Osteoblast (primary cell): ENCODE measurements around the gene TINCR. TPM values are rescaled to one million over a fixed set of nuclear protein-coding genes. Genes with fewer than 3 reads are reported as not detected.
"Not testable (repeated sequence)": the region's sequence is repeated elsewhere in the genome, so short reads cannot be mapped to it uniquely, and the experiment has no call there.

Source experiments
- DNase-seq: peaks from one replicate; pipeline ENCODE4 v3.0.0; 2011; ENCODE audit warnings: low spot score, mixed read lengths; ENCODE audit not compliant: insufficient read length; ENCODE audit errors: missing footprints
- H2AFZ ChIP-seq: 2 replicates; pipeline ENCODE4 v1.6.0; 2011; ENCODE audit warnings: mild to moderate bottlenecking, low read length
- H3K27ac ChIP-seq: 2 replicates; pipeline ENCODE4 v1.5.1; 2011; ENCODE audit warnings: mild to moderate bottlenecking, low read depth, low read length, moderate library complexity
- H3K27me3 ChIP-seq: 2 replicates; pipeline ENCODE4 v1.6.0; 2012; ENCODE audit warnings: mild to moderate bottlenecking, control low read depth, inconsistent platforms, low read length, moderate library complexity; ENCODE audit not compliant: insufficient read depth
- H3K36me3 ChIP-seq: 2 replicates; pipeline ENCODE4 v1.5.1; 2011; ENCODE audit warnings: mild to moderate bottlenecking, low read length, control low read depth, moderate library complexity; ENCODE audit not compliant: insufficient read depth
- H3K4me1 ChIP-seq: 2 replicates; pipeline ENCODE4 v1.5.1; 2011; ENCODE audit warnings: mild to moderate bottlenecking, low read length, control low read depth, moderate library complexity; ENCODE audit not compliant: insufficient read depth
- H3K4me2 ChIP-seq: 2 replicates; pipeline ENCODE4 v1.6.0; 2011; ENCODE audit warnings: mild to moderate bottlenecking, low read length; ENCODE audit not compliant: insufficient read depth
- H3K4me3 ChIP-seq: fragments of 200-600 bp; sonication (generic); 3 replicates; pipeline ENCODE4 v1.5.1; 2012; ENCODE audit warnings: mild to moderate bottlenecking, low read length, inconsistent platforms; ENCODE audit not compliant: insufficient read depth
- H3K79me2 ChIP-seq: 2 replicates; pipeline ENCODE4 v1.6.0; 2012; ENCODE audit warnings: mild to moderate bottlenecking, low read length, control low read depth, inconsistent platforms; ENCODE audit not compliant: insufficient read depth
- H3K9me3 ChIP-seq: 2 replicates; pipeline ENCODE4 v1.5.1; 2011; ENCODE audit warnings: low read depth, low read length, control low read depth
- H4K20me1 ChIP-seq: 2 replicates; pipeline ENCODE4 v1.6.0; 2012; ENCODE audit warnings: mild to moderate bottlenecking, low read length, control low read depth; ENCODE audit not compliant: insufficient read depth
- CTCF ChIP-seq: IDR thresholded peaks from 2 replicates; pipeline ENCODE4 v1.5.1; 2011; ENCODE audit warnings: mild to moderate bottlenecking, low read depth, low read length, moderate library complexity; ENCODE audit errors: extremely low read depth
- total RNA-seq: library from RNA; depleted of rRNA; stranded (reverse); fragments of >200 nt; gene quantifications from 2 replicates; pipeline ENCODE4 v1.2.3, GENCODE V29; 2012

Gene TINCR
- total RNA-seq, 1 donor: 0.36 TPM

GRCh38 chr19:5537870-5538269 is 29.9 kb downstream of the TINCR start:
- Histone ChIP-seq H3K9me3 (peaks cover 7% of the 10 kb centered on the region), H3K79me2 (no peaks in the 10 kb centered on the region), H3K36me3 (no peaks in the 10 kb centered on the region), H3K4me2 (no peak overlapping the region), H3K4me3 (no peak overlapping the region), H4K20me1 (no peaks in the 10 kb centered on the region), H3K4me1 (no peaks in the 10 kb centered on the region), H3K27ac (no peak overlapping the region), H3K27me3 (peaks cover 4% of the 10 kb centered on the region), H2AFZ (no peak overlapping the region)
- no peak for TF ChIP-seq CTCF
- DNase-seq: peak; percentile 45

GRCh38 chr19:5536982-5537579 is 30.7 kb downstream of the TINCR start:
- not testable (repeated sequence) for H3K4me2 ChIP-seq, H3K27ac ChIP-seq, H4K20me1 ChIP-seq, H3K79me2 ChIP-seq, H3K36me3 ChIP-seq, DNase-seq, H3K9me3 ChIP-seq, H3K4me1 ChIP-seq, H2AFZ ChIP-seq, H3K4me3 ChIP-seq, H3K27me3 ChIP-seq

- H4K20me1 ChIP-seq: no peaks in the 10 kb centered on the region
- no peaks in the 10 kb centered on the region for H3K79me2 ChIP-seq
- H3K9me3 ChIP-seq: peaks cover 7% of the 10 kb centered on the region
- H3K4me2 ChIP-seq: peak overlapping the region; percentile 10
- peak; percentile 87 for DNase-seq
- no peaks in the 10 kb centered on the region for H3K36me3 ChIP-seq
- no peak overlapping the region for H3K4me3 ChIP-seq
- no peak overlapping the region for H2AFZ ChIP-seq
- peaks cover 4% of the 10 kb centered on the region for H3K27me3 ChIP-seq
- H3K27ac ChIP-seq: no peak overlapping the region
- no peaks in the 10 kb centered on the region for H3K4me1 ChIP-seq
- TF ChIP-seq CTCF: no peak
These were observed 31.3 kb downstream of the TINCR start for GRCh38 chr19:5536337-5536894.

- H3K79me2 ChIP-seq: no peaks in the 10 kb centered on the region
- H4K20me1 ChIP-seq: no peaks in the 10 kb centered on the region
- H3K4me1 ChIP-seq: no peaks in the 10 kb centered on the region
- TF ChIP-seq CTCF: peak; percentile 39
- no peak overlapping the region for H2AFZ ChIP-seq
- peak; percentile 30 for DNase-seq
- H3K27me3 ChIP-seq: peaks cover 4% of the 10 kb centered on the region
- no peak overlapping the region for H3K27ac ChIP-seq
- peaks cover 7% of the 10 kb centered on the region for H3K9me3 ChIP-seq
- no peak overlapping the region for H3K4me3 ChIP-seq
- H3K4me2 ChIP-seq: no peak overlapping the region
- no peaks in the 10 kb centered on the region for H3K36me3 ChIP-seq
These were observed 32.8 kb downstream of the TINCR start for GRCh38 chr19:5534787-5535586.
